Measurements from ENCODE around the gene KRT86. TPM values are rescaled to one million over a fixed set of nuclear protein-coding genes. Genes with fewer than 3 reads are reported as not detected.

Gene KRT86
- polyA plus RNA-seq, 2 of the 4 experiments (the other 2 are of a cell fraction): 23.5 to 378 TPM

- TF ChIP-seq BCL3 (IDR thresholded peaks at IDR 0.05) (no peak), ATOH8 (CRISPR knock-in tag; IDR thresholded peaks at IDR 0.05; ENCODE audit: low read depth) (peak; percentile 12; the same call in 1 of the 2 replicates), POLR2A (IDR thresholded peaks at IDR 0.05; ENCODE audit: low read length) (no peak; the same call in 1 of the 2 replicates), NPAS2 (CRISPR knock-in tag; IDR thresholded peaks at IDR 0.05; ENCODE audit: borderline replicate concordance) (no peak), CBX8 (IDR thresholded peaks at IDR 0.05) (no peak), FOSL2 (IDR thresholded peaks at IDR 0.05) (no peak), FOSL2 (CRISPR knock-in tag; IDR thresholded peaks at IDR 0.05) (peak; percentile 16; the same call in 1 of the 2 replicates), REST (IDR thresholded peaks at IDR 0.05) (no peak; the same call in 1 of the 2 replicates), BHLHE40 (IDR thresholded peaks at IDR 0.05; ENCODE audit: low read depth, low read length) (no peak), ELK1 (IDR thresholded peaks at IDR 0.05; ENCODE audit: low read depth, low read length) (no peak), PHF8 (IDR thresholded peaks at IDR 0.05; ENCODE audit: borderline replicate concordance, low read depth) (no peak), FOXS1 (CRISPR knock-in tag; IDR thresholded peaks at IDR 0.05) (no peak), HDAC2 (IDR thresholded peaks at IDR 0.05) (no peak), KDM1A (IDR thresholded peaks at IDR 0.05; ENCODE audit: low read depth) (no peak), CEBPB (IDR thresholded peaks at IDR 0.05) (no peak), EHF (CRISPR knock-in tag; IDR thresholded peaks at IDR 0.05) (no peak; the same call in 1 of the 2 replicates), SREBF2 (IDR thresholded peaks at IDR 0.05) (no peak), RARB (CRISPR knock-in tag; IDR thresholded peaks at IDR 0.05) (peak; percentile 57), ZSCAN20 (CRISPR knock-in tag; IDR thresholded peaks at IDR 0.05) (no peak), HOXB5 (CRISPR knock-in tag; IDR thresholded peaks at IDR 0.05) (peak; percentile 17), CTCF (IDR thresholded peaks at IDR 0.05) (no peak), PBX3 (IDR thresholded peaks at IDR 0.05) (peak; percentile 20), TFCP2L1 (CRISPR knock-in tag; IDR thresholded peaks at IDR 0.05) (peak; percentile 43), SMC3 (IDR thresholded peaks at IDR 0.05) (no peak), MAFK (IDR thresholded peaks at IDR 0.05; ENCODE audit: partially characterized antibody) (no peak), JUNB (IDR thresholded peaks at IDR 0.05) (no peak), HMGXB4 (CRISPR knock-in tag; IDR thresholded peaks at IDR 0.05; ENCODE audit: borderline replicate concordance) (no peak), HOXB13 (CRISPR knock-in tag; IDR thresholded peaks at IDR 0.05; ENCODE audit: low read depth) (peak; percentile 30; the same call in 1 of the 2 replicates), E2F6 (IDR thresholded peaks at IDR 0.05; ENCODE audit: borderline replicate concordance, low read depth) (0 out of 2 replicates have a peak, but pooled peaks have one; percentile 38)
Measured at GRCh38 chr12:52248541-52249461, 25.6 kb upstream of the KRT86 start (continued).
